LNCaP clone FGC (cell line): ENCODE measurements around the gene TIMM17A.

ENCODE experiments used
- DNase-seq: peaks from one replicate; pipeline ENCODE4 v3.0.0-alpha.2; 2011; ENCODE audit warnings: low read depth
- H3K4me3 ChIP-seq: 2 replicates; pipeline ENCODE4 v1.5.1; 2011; ENCODE audit warnings: mild to moderate bottlenecking, low read depth, low read length, control low read depth
- CTCF ChIP-seq: IDR thresholded peaks from 2 replicates; pipeline ENCODE4 v1.5.1; 2012; ENCODE audit warnings: mild to moderate bottlenecking; ENCODE audit not compliant: control insufficient read depth, insufficient read depth; ENCODE audit errors: extremely low read depth

Gene TIMM17A

GRCh38 chr1:201955009-201955728, at the start of gene TIMM17A:
TIMM17A (plus strand) TSS chr1:201955503; CDS start chr1:201955527, 24 bp downstream.
- TF ChIP-seq CTCF, result no peak
- H3K4me3 ChIP-seq, result peak within 1 kb of the TSS; percentile 91
- DNase-seq, result peak; percentile 96

- no peak overlapping the region for H3K4me3 ChIP-seq
- no peak for TF ChIP-seq CTCF
- DNase-seq, result no peak
Measured at GRCh38 chr1:201906336-201906735, 49.0 kb upstream of the TIMM17A start.

GRCh38 chr1:201907621-201908020, 47.7 kb upstream of the TIMM17A start:
- H3K4me3 ChIP-seq, result no peak overlapping the region
- no peak for DNase-seq
- no peak for TF ChIP-seq CTCF

GRCh38 chr1:201911826-201912571, 43.3 kb upstream of the TIMM17A start:
- no peak overlapping the region for H3K4me3 ChIP-seq
- no peak for DNase-seq
- TF ChIP-seq CTCF, result no peak

- TF ChIP-seq CTCF, result no peak
- H3K4me3 ChIP-seq, result no peak overlapping the region
Measured at GRCh38 chr1:201912832-201913231, 42.5 kb upstream of the TIMM17A start.

GRCh38 chr1:201914456-201915235, 40.7 kb upstream of the TIMM17A start:
- no peak for DNase-seq
- no peak for TF ChIP-seq CTCF
- no peak overlapping the region for H3K4me3 ChIP-seq

More at GRCh38 chr1:201912832-201913231, 42.5 kb upstream of the TIMM17A start:
- no peak for DNase-seq
